Mucosa of descending colon (tissue), 3 donors: ENCODE data around the gene LOXL4. TPM values are rescaled to one million over a fixed set of nuclear protein-coding genes. Genes with fewer than 3 reads are reported as not detected.

ENCODE experiments used
- ATAC-seq: fragments of 200-7000 bp; cut with Tn5 transposase; one replicate; pipeline ENCODE4 v1.9.1; 2020; ENCODE audit warnings: mild to moderate bottlenecking, moderate library complexity
- DNase-seq, 3 donors: peaks; one replicate each; pipeline ENCODE4 v3.0.0-alpha.2; 2020
- H3K36me3 ChIP-seq: fragments of 200-600 bp; one replicate; pipeline ENCODE4 v1.8.0; 2021; ENCODE audit warnings: low read depth, mild to moderate bottlenecking
- H3K4me1 ChIP-seq: fragments of 200-600 bp; one replicate; pipeline ENCODE4 v1.8.0; 2021; ENCODE audit warnings: low read depth, mild to moderate bottlenecking
- H3K4me3 ChIP-seq: fragments of 200-600 bp; one replicate; pipeline ENCODE4 v1.8.0; 2021; ENCODE audit warnings: mild to moderate bottlenecking
- H3K9me3 ChIP-seq: fragments of 200-600 bp; one replicate; pipeline ENCODE4 v1.8.0; 2021; ENCODE audit warnings: mild to moderate bottlenecking
- intact Hi-C, 2 donors: fragments of 100-400 bp; cut with DNase I in 1 of 2; cut with micrococcal nuclease in 1 of 2; formaldehyde crosslinking; loops; one replicate each; pipeline versions ENCODE4 v1.11.0 to v1.11.1; 2022; cut with DNase I, micrococcal nuclease
- total RNA-seq, 3 donors: library from RNA; stranded (reverse); fragmentation: NEBNext Ultra II Directional in 2 of 3; extraction: Animal tissue kit (Norgen Biotek cat#: 25700) in 2 of 3; gene quantifications; one replicate each; pipeline versions ENCODE4 v1.2.1 to v1.2.4, GENCODE V29; 2021 to 2023
- TF ChIP-seq, protein P1 (sequence below): fragments of 200-600 bp; IDR thresholded peaks from one replicate; pipeline ENCODE4 v1.8.0; 2022; ENCODE audit warnings: antibody characterized with exemption, mild to moderate bottlenecking
- donor health status: DM: no; HTN: no; CAD: no; lungs with moderate emphysema.
- donor health status: DM: no; HTN: no; CAD: no.
- donor health status: DM: no; HTN: yes; CAD: no.

Gene LOXL4
- total RNA-seq, 3 donors from 2014 or later = 0.58 to 7.8 (median 0.58) TPM

DNA sequence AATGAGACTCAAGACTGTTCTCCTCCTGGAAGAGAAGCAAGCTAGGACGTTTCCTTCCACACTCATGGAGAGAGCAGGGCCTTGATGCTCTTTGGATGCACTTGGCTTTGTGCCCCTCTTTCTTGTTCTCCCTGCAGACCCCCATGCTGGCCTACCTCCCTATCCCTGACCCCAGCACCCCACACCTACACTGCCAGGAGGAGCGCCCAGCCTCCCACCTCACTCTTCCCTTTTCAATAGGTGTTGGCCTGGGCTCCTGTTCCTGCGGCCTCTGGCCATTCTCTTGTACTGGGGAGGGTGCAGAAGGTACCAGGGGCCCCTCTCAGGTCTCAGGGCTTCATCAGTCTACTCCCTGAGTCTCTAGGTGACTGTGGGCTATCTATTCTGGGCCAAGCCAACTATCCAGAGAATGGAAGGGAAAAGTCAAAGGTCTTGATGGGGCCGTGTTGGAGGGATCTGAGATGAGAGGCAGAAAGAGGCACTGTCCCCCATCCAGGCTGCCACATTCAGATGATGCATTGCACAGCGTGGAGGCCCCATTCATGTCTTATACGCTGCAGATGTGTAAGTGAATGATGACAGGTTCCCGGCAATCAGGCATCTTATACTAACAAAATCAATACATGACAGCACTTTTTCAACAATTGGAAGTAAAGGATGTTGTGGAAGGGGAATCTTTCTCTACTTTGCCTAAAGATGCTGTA, 32.7 kb upstream of the LOXL4 start:
- intact Hi-C loops = loop anchor here in 1 of 2 donors (10.0 kb wide), 1 partner anchor 126 kb away; no protein-coding TSS in a partner anchor
- TF ChIP-seq, protein P1, sequence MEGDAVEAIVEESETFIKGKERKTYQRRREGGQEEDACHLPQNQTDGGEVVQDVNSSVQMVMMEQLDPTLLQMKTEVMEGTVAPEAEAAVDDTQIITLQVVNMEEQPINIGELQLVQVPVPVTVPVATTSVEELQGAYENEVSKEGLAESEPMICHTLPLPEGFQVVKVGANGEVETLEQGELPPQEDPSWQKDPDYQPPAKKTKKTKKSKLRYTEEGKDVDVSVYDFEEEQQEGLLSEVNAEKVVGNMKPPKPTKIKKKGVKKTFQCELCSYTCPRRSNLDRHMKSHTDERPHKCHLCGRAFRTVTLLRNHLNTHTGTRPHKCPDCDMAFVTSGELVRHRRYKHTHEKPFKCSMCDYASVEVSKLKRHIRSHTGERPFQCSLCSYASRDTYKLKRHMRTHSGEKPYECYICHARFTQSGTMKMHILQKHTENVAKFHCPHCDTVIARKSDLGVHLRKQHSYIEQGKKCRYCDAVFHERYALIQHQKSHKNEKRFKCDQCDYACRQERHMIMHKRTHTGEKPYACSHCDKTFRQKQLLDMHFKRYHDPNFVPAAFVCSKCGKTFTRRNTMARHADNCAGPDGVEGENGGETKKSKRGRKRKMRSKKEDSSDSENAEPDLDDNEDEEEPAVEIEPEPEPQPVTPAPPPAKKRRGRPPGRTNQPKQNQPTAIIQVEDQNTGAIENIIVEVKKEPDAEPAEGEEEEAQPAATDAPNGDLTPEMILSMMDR = no peak
- ATAC-seq = no peak

DNA sequence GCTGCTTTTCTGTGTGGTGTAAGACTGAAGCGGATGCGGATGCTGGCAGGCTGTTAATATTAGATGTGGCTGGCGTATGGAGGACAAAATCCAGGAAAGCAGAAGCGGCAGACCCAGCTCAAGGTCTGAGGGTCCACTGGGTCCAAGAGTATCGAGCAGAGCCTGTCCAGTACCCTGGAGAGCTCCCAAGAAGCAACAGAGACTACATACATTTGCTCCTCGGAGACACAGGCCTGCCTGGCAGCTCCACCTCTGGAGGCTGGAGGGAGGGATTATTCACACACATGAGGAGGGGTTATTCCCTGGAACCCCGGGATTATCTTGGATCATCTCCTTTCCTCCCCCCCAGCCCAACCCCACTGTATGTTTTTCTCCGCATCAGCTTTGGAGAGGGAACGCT, 31.3 kb upstream of the LOXL4 start:
- Histone ChIP-seq H3K36me3 (no peaks in the 10 kb centered on the region), H3K9me3 (no peaks in the 10 kb centered on the region), H3K4me3 (no peak overlapping the region), H3K4me1 (no peaks in the 10 kb centered on the region)
- no peak for DNase-seq
- intact Hi-C loops = no loop called here
- TF ChIP-seq, protein P1 = no peak
- no peak for ATAC-seq

More for the DNA sequence above, 32.7 kb upstream of the LOXL4 start:
- no peaks in the 10 kb centered on the region for H3K36me3 ChIP-seq
- H3K4me3 ChIP-seq = no peak overlapping the region
- no peaks in the 10 kb centered on the region for H3K4me1 ChIP-seq
- H3K9me3 ChIP-seq = no peaks in the 10 kb centered on the region
- no peak for DNase-seq

DNA sequence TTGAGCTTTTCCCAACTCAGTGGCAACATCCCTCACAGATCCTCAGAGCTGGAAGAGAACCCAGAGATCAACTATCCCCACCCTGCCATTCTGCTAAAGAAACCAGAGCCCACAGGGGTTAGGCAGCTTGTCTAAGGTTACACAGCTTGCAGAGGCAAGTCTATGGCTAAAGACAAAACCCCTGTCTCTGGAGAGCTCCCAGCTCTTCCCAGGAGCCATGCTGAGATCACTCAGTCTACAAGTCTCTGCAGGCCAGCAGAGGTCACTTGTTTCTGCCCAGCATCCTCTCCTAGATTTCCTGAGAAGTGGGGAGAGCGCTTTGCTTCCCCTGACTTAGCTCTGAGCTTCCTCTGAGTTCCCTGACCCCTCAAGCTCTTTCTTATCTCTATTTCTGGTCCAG, 28.5 kb upstream of the LOXL4 start:
- no peak overlapping the region for H3K4me3 ChIP-seq
- no peaks in the 10 kb centered on the region for H3K4me1 ChIP-seq
- no peak for DNase-seq
- H3K36me3 ChIP-seq = no peaks in the 10 kb centered on the region
- no peak for ATAC-seq
- intact Hi-C loops = no loop called here
- no peaks in the 10 kb centered on the region for H3K9me3 ChIP-seq
- TF ChIP-seq, protein P1 = no peak

DNA sequence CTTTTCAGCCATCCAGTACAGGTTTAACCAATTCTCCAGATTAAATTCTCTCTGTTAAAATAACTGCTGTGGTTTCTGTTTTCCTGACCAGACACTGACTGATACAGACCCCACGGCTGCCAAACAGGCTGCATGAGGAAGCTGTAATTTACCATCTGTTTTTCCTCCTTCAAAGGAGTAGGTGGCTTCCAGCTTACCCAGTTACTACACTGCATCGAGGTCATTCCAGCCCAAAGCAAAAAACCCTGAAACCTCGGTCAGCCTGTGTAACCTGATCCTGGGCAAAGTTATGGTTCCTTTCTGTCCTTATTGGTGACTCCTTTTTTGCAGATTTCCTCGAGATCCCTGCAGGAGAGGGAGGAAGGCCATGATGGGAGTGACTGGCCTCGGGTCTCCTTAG, 27.9 kb upstream of the LOXL4 start:
- no peaks in the 10 kb centered on the region for H3K36me3 ChIP-seq
- H3K4me3 ChIP-seq = no peak overlapping the region
- no peaks in the 10 kb centered on the region for H3K9me3 ChIP-seq
- TF ChIP-seq, protein P1 = no peak
- ATAC-seq (no peak), DNase-seq (no peak)
- no peaks in the 10 kb centered on the region for H3K4me1 ChIP-seq
- intact Hi-C loops = no loop called here

DNA sequence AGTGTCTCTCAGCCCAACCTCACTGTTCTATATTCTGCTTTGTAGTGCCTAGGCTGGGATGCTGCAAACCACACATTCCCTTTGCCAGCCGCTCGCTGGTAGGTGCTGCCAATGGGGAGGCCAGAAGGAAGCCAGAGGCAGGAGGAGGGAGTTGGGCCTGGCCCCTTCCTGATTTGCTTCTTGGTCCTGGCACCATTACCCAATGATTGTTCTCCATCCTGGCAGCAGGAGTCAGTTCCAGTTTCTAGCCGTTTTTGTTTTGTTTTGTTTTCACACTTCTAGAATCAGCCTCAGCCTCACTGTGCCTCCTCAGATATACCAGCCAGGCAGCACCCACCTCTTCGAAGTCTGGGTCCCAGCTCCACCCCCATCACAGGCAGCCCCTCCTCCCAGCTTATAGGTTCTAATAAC, 27.4 kb upstream of the LOXL4 start:
- Histone ChIP-seq H3K4me3 (no peak overlapping the region), H3K9me3 (no peaks in the 10 kb centered on the region), H3K36me3 (no peaks in the 10 kb centered on the region), H3K4me1 (no peaks in the 10 kb centered on the region)
- TF ChIP-seq, protein P1 = no peak
- intact Hi-C loops = no loop called here
- ATAC-seq (no peak), DNase-seq (no peak)
